HepG2 (cell line): ENCODE results near the gene TRMT2A. TPM values are rescaled to one million over a fixed set of nuclear protein-coding genes. Genes with fewer than 3 reads are reported as not detected.

ENCODE experiments used
- ATAC-seq: fragments of 200-7000 bp; cut with Tn5 transposase; 3 replicates; pipeline ENCODE4 v1.9.1; 2020; ENCODE audit warnings: mild to moderate bottlenecking, moderate library complexity
- BruUV-seq: library from RNA; stranded (reverse); fragments of 400-500 nt; replicated peaks from 2 replicates; lab custom pipeline; 2021; lab: Mats Ljungman, UMichigan
- CTCF ChIA-PET: fragments of 300-600 bp; formaldehyde crosslinking; extraction: SDS; loops from one replicate; lab custom pipeline; 2021; ENCODE audit warnings: low total read pairs, inconsistent platforms, low intra/inter-chr PET ratio; lab: Yijun Ruan, JAX
- POLR2A ChIA-PET: fragments of 350-600 bp; sonication (Branson Sonifier 250); formaldehyde crosslinking; loops from one replicate; lab custom pipeline; 2020; ENCODE audit warnings: antibody characterized with exemption, inconsistent platforms; lab: Yijun Ruan, JAX
- DNase-seq: peaks from one replicate; pipeline ENCODE4 v3.0.0-alpha.2; 2015; ENCODE audit warnings: low spot score
- FAIRE-seq: peaks from 3 replicates; lab custom pipeline; 2011; peaks lifted over from hg19 to GRCh38; lab: Jason Lieb, UNC
- H2AFZ ChIP-seq: one replicate; pipeline ENCODE4 v1.6.1; 2011; ENCODE audit warnings: low read length, inconsistent platforms
- H3K27ac ChIP-seq: fragments of 300-600 bp; 3 replicates; pipeline ENCODE4 v1.8.0; 2011; ENCODE audit warnings: mixed run types, mild to moderate bottlenecking, mixed read lengths, low read length, inconsistent platforms; ENCODE audit not compliant: insufficient read depth; ENCODE audit errors: extremely low read length
- H3K27me3 ChIP-seq, 2 experiments: fragments of 200-600 bp in 1 of 2; 2 replicates in 1 of 2; 3 replicates in 1 of 2; pipeline versions ENCODE4 v1.6.0 to v1.8.0; 2011; ENCODE audit warnings: low read length in 2 of 2, mild to moderate bottlenecking in 2 of 2, moderate library complexity in 2 of 2, inconsistent platforms in 1 of 2; ENCODE audit not compliant: insufficient read depth in 2 of 2, control insufficient read depth in 1 of 2
- H3K36me3 ChIP-seq, 2 experiments: fragments of 200-600 bp in 1 of 2; replicated peaks in 1 of 2; 2 replicates in 1 of 2; 3 replicates in 1 of 2; pipeline versions ENCODE4 v1.5.1 to v1.8.0; 2011; ENCODE audit warnings: low read length in 2 of 2, inconsistent platforms in 1 of 2; ENCODE audit not compliant: insufficient read depth in 2 of 2, control insufficient read depth in 1 of 2
- H3K4me1 ChIP-seq: 2 replicates; pipeline ENCODE4 v1.5.1; 2012; ENCODE audit warnings: low read length, inconsistent platforms; ENCODE audit not compliant: insufficient read depth
- H3K4me2 ChIP-seq: 2 replicates; pipeline ENCODE4 v1.6.0; 2011; ENCODE audit warnings: low read depth, low read length, inconsistent platforms
- H3K4me3 ChIP-seq, 3 experiments: fragments of 200-600 bp in 1 of 3; sonication (generic), shearing (Covaris generic) in 1 of 3; replicated peaks in 1 of 3; 2 replicates each; pipeline ENCODE4 v1.5.1; 2011 to 2016; ENCODE audit warnings: low read length in 3 of 3, inconsistent platforms in 2 of 3, low read depth in 2 of 3, mild to moderate bottlenecking in 2 of 3, control low read depth in 1 of 3, mixed read lengths in 1 of 3; ENCODE audit not compliant: insufficient read depth in 1 of 3
- H3K79me2 ChIP-seq: one replicate; pipeline ENCODE4 v1.6.1; 2011; ENCODE audit warnings: low read length, inconsistent platforms; ENCODE audit not compliant: insufficient read depth
- H3K9ac ChIP-seq: 2 replicates; pipeline ENCODE4 v1.6.0; 2011; ENCODE audit warnings: mild to moderate bottlenecking, low read depth, low read length, inconsistent platforms; ENCODE audit not compliant: insufficient read depth
- H3K9me3 ChIP-seq: 2 replicates; pipeline ENCODE4 v1.5.1; 2012; ENCODE audit warnings: mild to moderate bottlenecking, low read length
- H4K20me1 ChIP-seq: 2 replicates; pipeline ENCODE4 v1.6.0; 2011; ENCODE audit warnings: inconsistent platforms, mild to moderate bottlenecking, low read length, moderate library complexity; ENCODE audit not compliant: insufficient read depth
- KDM5A ChIP-seq: fragments of 200-600 bp; sonication (generic); IDR thresholded peaks from 2 replicates; pipeline ENCODE4 v1.7.0; 2018; ENCODE audit warnings: antibody characterized with exemption, mild to moderate bottlenecking, low read length, borderline replicate concordance
- KLF6 ChIP-seq: IDR thresholded peaks from 2 replicates; pipeline ENCODE4 v1.8.0; 2016; ENCODE audit warnings: missing biosample characterization, missing genetic modification reagents
- POLR2AphosphoS2 ChIP-seq: IDR thresholded peaks from 2 replicates; pipeline ENCODE4 v1.6.1; 2011; ENCODE audit warnings: low read depth, low read length, improper control_type of control experiment
- SP2 ChIP-seq: sonication (generic); formaldehyde crosslinking; IDR thresholded peaks from 2 replicates; pipeline ENCODE4 v1.5.1; 2020; ENCODE audit warnings: mild to moderate bottlenecking, missing genetic modification reagents
- ZNF10 ChIP-seq: sonication (generic); formaldehyde crosslinking; IDR thresholded peaks from 2 replicates; pipeline ENCODE4 v1.4.0; 2020; ENCODE audit warnings: mild to moderate bottlenecking, low read depth, missing genetic modification reagents, borderline replicate concordance
- ZNF33B ChIP-seq: sonication (generic); formaldehyde crosslinking; IDR thresholded peaks from 2 replicates; pipeline ENCODE4 v1.5.1; 2020; ENCODE audit warnings: mild to moderate bottlenecking, missing genetic modification reagents
- ZNF350 ChIP-seq: sonication (generic); formaldehyde crosslinking; IDR thresholded peaks from 2 replicates; pipeline ENCODE4 v1.4.0; 2020; ENCODE audit warnings: mild to moderate bottlenecking, low read depth, missing genetic modification reagents, borderline replicate concordance
- ZNF639 ChIP-seq: conservative IDR thresholded peaks from 2 replicates; pipeline ENCODE4 v1.6.1; 2018; ENCODE audit warnings: missing genetic modification reagents
- ZNF644 ChIP-seq: IDR thresholded peaks from 2 replicates; pipeline ENCODE4 v1.6.1; 2016; ENCODE audit warnings: low read depth
- WGBS: methylation state at CpG from one replicate; pipeline ENCODE4 v1.1.6; 2017; ENCODE audit warnings: low lambda C conversion rate; 5-methylcytosine and 5-hydroxymethylcytosine counted together
- in situ Hi-C: cut with HindIII; loops from 2 replicates; pipeline ENCODE4 v1.10.0; 2017; ENCODE audit warnings: low pct_unique_long_range_greater_than_20kb; ENCODE audit not compliant: extremely low pct_ligation_motif_present
- intact Hi-C: fragments of 100-400 bp; cut with micrococcal nuclease; formaldehyde crosslinking; loops from one replicate; pipeline ENCODE4 v1.10.0; 2022; ENCODE audit not compliant: unreplicated experiment
- polyA plus RNA-seq, 8 experiments: library from polyadenylated mRNA; depleted of rRNA in 3 of 8; stranded (reverse) in 7 of 8; unstranded in 1 of 8; fragments of >200 nt; fragmentation: Illumina TruSeq in 4 of 8; extraction: Trizol in 4 of 8; gene quantifications; 2 replicates each; pipeline versions ENCODE4 v1.2.1 to v1.2.3, GENCODE V29; 2011 to 2016; ENCODE audit warnings: low read depth in 4 of 8, missing spikeins in 1 of 8, mixed read lengths in 1 of 8; ENCODE audit not compliant: insufficient read depth in 1 of 8
- total RNA-seq, 5 experiments: library from RNA; depleted of rRNA; stranded (reverse); fragments of >200 nt; fragmentation: Illumina TruSeq; extraction: Trizol; gene quantifications; 2 replicates each; pipeline ENCODE4 v1.2.3, GENCODE V29; 2016; ENCODE audit warnings: low read depth in 1 of 5

TRMT2A gene
- total and polyA plus RNA-seq, 2 of the 13 experiments (the other 11 are each of a cell fraction or from before 2014, with no cell fraction given): 24.0 to 30.3 TPM

GRCh38 chr22:20152464-20152890 is 35.5 kb upstream of the TRMT2A start:
- H2AFZ ChIP-seq: no peak overlapping the region
- no peak overlapping the region for H3K9ac ChIP-seq
- BruUV-seq: no TSS peak
- H4K20me1 ChIP-seq: no peaks in the 10 kb centered on the region
- H3K4me2 ChIP-seq: no peak overlapping the region
- H3K9me3 ChIP-seq: no peaks in the 10 kb centered on the region
- 0 out of 2 replicates have a peak, but pooled peaks cover 4% of the 10 kb centered on the region for H3K4me1 ChIP-seq
- TF ChIP-seq ZNF350 (CRISPR knock-in tag): no peak
- no peak for TF ChIP-seq ZNF33B (CRISPR knock-in tag)
- TF ChIP-seq, all 625 proteins: peak for 0
- Histone ChIP-seq H3K27me3 (peaks cover 10 to 32% of the 10 kb centered on the region in 2 experiments), H3K4me3 (no peak overlapping the region), H3K27ac (no peak overlapping the region), H3K79me2 (no peaks in the 10 kb centered on the region), H3K36me3 (no peaks in the 10 kb centered on the region)
- intact Hi-C loops (no loop called here), in situ Hi-C loops (loop anchor here (10.0 to 25.0 kb wide), 2 partner anchors 82 to 1190 kb away; no protein-coding TSS in a partner anchor)
- no peak for ATAC-seq
- CTCF ChIA-PET: no interaction called here
- POLR2A ChIA-PET: no interaction called here
- WGBS: no CpG with 5 or more reads among the region's 14 CpGs
- DNase-seq: no peak
- FAIRE-seq: no peak

GRCh38 chr22:20151276-20151588 is 34.2 kb upstream of the TRMT2A start:
- intact Hi-C loops: no loop called here
- 54% methylated on average over 4 of the region's 4 CpGs for WGBS
- Histone ChIP-seq H3K27me3 (peaks cover 10 to 32% of the 10 kb centered on the region in 2 experiments), H3K4me3 (no peak overlapping the region), H3K9me3 (no peaks in the 10 kb centered on the region), H2AFZ (no peak overlapping the region), H3K4me1 (0 out of 2 replicates have a peak, but pooled peaks cover 12% of the 10 kb centered on the region), H3K4me2 (no peak overlapping the region), H3K79me2 (no peaks in the 10 kb centered on the region), H3K36me3 (no peaks in the 10 kb centered on the region), H4K20me1 (no peaks in the 10 kb centered on the region), H3K27ac (no peak overlapping the region), H3K9ac (no peak overlapping the region)
- CTCF ChIA-PET: no interaction called here
- in situ Hi-C loops: loop anchor here (10.0 to 25.0 kb wide), 2 partner anchors 84 to 1189 kb away; no protein-coding TSS in a partner anchor
- FAIRE-seq (no peak), DNase-seq (no peak), ATAC-seq (no peak)
- no TSS peak for BruUV-seq
- POLR2A ChIA-PET: interaction anchor here (0.6 kb wide), 1 partner anchor 208 kb away, joined by 3 read pairs; no protein-coding TSS in a partner anchor
- no peak for TF ChIP-seq ZNF639 (CRISPR knock-in tag)
- TF ChIP-seq KLF6 (CRISPR knock-in tag): no peak
- TF ChIP-seq SP2: no peak
- no peak for TF ChIP-seq ZNF644 (CRISPR knock-in tag)
- no peak for TF ChIP-seq KDM5A
- TF ChIP-seq ZNF10 (CRISPR knock-in tag): no peak
- no peak for TF ChIP-seq POLR2AphosphoS2
